HG03575 (cell line): ENCODE measurements around the gene ERF.

Source experiments
- ATAC-seq: cut with Tn5 transposase; IDR thresholded peaks from one replicate; pipeline ENCODE4 v1.9.1; 2021; ENCODE audit not compliant: unreplicated experiment, insufficient number of reproducible peaks, low FRiP score; ENCODE audit errors: extremely low read depth

ERF gene

GRCh38 chr19:42288387-42288786, 33.5 kb upstream of the ERF start:
- no peak for ATAC-seq

DNA sequence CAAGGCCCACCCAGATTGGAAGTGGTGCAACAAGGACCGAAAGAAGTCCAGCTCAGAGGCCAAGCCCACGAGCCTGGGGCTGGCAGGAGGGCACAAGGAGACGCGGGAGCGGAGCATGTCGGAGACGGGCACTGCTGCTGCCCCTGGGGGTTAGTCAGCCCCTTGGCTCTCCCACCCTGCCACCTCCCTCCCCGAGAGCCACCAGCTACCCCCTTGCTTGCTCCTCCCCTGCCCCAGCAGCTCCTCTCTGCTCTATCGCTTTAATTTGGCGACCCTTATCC, 32.8 kb upstream of the ERF start:
- ATAC-seq, result no peak

GRCh38 chr19:42287017-42287826, 32.3 kb upstream of the ERF start:
- no peak for ATAC-seq

GRCh38 chr19:42286349-42287016, 31.6 kb upstream of the ERF start:
- no peak for ATAC-seq

DNA sequence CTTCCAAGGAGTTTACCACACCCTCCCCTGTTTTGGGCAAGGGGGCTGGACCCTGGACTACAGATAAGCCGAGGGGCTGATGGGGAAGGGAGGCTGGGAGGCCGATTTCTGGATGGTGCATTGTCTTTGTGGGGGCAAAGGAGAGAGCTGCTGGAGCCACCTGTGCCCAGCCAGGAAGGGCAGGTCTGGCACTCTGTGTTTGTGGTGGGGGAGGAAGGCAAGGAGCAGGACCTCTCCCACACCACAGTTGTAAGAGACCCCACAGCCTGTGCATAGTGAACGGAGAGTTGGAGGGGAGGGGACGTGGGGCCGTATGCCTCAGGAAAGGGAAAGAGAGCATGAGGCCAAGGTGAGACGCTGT, 31.0 kb upstream of the ERF start:
- no peak for ATAC-seq

- ATAC-seq, result no peak
Measured at GRCh38 chr19:42285541-42285941, 30.6 kb upstream of the ERF start.

DNA sequence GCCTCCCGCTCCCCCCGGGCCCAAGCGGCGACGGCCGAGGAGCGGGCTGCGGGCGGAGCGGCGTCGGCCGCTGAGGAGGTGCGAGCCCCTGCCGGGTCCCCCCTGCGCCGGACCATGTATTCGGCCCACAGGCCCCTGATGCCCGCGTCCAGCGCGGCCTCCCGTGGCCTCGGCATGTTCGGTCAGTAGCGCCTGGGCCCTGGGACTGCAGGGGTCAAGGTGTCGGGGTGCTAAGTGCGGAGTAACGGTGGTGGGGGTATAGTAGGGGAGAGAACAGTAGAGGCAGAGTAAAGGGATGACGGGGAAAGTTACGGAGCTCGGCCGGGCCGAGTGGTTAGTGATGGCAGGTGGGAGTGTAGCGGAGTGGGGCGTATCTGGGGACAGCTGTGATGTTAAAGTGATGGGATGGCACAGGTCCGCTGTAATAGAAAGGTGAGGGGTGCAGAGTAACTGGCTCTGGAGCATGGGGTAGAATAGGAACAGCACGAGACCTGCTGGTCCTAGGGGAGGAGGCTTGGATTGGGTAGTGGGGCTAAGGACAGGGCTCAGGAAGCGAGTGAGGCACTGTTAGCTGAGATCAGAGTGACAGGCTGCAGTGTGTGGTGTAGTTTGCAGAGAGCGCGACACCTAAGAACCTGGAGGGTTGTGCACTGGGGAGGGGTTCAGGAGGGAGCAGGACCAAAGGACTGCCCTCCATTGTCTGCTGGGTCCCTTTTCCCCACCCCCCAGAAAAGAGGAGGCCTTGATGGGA, 29.8 kb upstream of the ERF start:
- ATAC-seq, result no peak

DNA sequence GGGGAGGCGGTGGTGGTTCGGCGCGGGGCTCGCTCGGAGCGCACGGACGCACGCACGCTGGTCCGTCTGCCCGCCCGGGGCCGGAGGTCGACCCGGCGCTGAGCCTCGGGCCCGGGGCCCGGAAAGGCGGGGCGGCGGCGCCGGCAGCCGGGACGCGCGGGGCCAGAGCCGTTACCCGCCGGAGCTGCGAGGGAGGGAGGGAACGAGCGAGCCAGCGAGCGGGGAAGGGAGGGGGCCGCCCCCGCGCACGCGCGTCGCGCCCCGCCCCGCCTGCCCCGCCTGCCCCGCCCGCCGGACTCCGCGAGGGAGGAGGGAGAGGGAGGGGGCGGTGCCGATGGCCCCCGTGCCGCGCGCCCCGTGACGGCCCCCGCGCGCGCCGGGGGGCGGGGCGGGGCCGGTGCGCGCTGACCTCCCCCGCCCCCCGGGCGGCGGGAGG, 29.2 kb upstream of the ERF start:
- no peak for ATAC-seq

- no peak for ATAC-seq
Measured at GRCh38 chr19:42283188-42284065, 28.5 kb upstream of the ERF start.

DNA sequence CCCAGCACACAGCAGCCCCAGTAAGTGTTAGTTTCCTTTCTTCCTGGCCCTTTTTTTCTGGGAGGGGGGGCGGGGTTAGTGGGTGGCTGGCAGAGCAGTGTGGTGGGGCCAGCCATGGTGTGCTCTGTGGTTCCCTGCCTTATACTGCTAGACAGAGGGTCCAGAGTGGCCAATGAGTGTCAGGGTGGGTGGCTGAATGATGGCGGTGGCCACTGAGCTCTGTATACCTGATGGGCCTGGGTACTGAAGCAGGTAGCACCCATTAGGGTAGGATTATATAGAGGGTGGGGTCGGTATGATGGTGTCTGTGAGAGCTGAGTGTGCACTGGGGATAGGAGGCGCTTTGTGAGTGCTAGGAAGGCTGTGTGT, 27.9 kb upstream of the ERF start:
- ATAC-seq, result no peak

DNA sequence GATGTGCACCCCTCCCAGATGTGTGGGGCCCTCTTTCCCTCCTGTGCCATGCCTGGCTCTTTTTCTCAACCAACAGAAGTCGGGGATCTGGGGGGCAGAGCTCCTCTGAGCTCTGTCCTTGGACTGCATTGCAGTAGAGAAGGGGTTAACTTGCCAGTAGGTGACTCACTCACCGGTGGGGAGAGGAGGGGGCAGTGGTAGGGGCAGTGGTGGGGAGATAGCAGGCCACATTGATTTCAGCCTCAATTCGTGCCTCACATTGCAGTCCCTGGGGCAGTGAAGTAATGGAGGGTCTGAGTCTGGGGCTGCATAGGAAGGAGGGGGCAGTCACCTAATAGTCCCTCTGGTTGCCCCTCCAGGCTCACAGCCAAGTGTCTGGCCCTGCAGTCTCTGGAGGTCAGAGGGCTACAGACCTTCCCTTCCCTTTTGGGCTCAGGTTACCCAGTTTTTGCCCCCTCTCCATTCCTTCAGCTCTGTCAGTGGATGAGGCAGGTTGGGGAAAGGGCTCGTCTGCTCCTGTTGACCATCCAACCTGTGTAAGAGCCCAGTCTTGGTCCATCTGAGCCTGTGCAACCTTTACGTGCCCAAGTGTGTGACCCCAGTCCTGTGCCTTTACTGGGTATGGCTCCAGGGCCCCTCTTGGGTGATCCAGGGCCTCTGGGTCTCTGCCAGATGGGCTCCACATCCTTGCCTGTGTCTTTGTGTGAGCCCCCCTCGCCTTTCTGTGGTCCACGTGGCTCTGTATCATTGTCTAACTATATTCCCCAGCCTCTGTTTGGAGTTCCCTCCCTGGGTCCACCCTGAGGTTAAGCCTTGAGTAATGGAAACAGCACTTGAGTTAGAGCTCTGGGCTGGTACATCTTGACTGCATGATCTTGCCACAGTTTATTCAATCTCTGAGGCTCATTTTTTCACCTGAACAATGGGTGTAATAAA, 27.2 kb upstream of the ERF start:
- ATAC-seq, result no peak

GRCh38 chr19:42281146-42281826, 26.4 kb upstream of the ERF start:
- ATAC-seq, result no peak

DNA sequence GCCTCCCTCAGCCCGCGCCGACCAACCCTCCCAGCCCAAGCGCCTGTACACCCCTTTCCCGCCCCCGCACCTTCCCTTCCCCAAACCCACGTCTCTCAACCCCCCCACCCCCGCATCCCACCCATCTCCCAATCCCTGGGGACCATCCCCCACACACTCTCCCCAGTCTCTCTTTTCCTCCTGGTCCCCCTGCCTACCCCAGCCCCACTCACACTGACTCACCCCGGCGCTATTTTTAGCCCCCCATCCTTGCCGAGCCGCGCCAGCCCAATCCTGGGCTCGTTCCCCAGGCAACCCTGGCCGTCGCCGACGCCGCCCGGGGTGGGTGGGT, 25.9 kb upstream of the ERF start:
- no peak for ATAC-seq

GRCh38 chr19:42279902-42280814, 25.2 kb upstream of the ERF start:
- ATAC-seq, result no peak

- no peak for ATAC-seq
Measured at GRCh38 chr19:42279155-42279901, 24.4 kb upstream of the ERF start.

DNA sequence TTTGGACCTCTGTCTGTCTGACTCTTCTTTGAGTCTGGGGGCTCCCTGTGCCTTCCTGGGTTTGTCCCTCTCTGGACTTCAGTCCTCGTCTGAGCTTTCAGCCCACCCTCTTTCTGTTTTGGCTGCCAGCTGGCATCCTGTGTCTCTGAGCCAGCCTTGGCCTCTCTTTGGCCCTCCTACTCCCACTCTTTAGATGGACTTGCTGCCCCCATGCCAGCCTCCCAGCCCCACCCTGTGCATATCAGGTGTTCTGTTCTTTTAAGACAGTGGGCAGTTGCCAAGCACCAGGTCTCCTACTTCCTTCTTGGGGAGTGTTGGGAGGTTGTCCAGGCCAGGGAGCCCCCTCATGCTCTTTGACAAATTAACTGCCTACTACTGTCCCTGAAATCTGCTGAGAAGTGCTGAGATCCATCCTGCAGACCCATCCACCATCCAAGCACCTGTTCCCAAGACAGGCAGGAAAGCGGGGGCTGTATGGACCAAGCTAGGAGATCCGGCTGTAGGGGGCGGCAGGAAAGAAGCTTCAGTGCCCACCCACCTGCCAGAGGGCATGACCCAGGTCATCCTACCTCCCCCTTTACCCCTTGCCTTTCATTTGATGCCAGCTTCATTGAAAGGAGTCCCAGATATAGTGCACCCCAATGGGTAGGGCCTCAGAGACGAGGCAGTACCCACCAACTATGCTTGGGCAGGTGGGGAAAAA, 23.7 kb upstream of the ERF start:
- ATAC-seq, result no peak
